ENCODE measurements around the gene RAD23B. TPM values are rescaled to one million over a fixed set of nuclear protein-coding genes. Genes with fewer than 3 reads are reported as not detected.

The RAD23B gene
- total RNA-seq, 6 experiments from 2014 or later, result 86.9 to 110 (median 99.1) TPM

- no peak overlapping the region for H3K27ac ChIP-seq
- ATAC-seq, result no peak
These were observed 30.5 kb downstream of the RAD23B start for GRCh38 chr9:107313555-107314096.

GRCh38 chr9:107314763-107315162 lies 31.7 kb downstream of the RAD23B start:
- TF ChIP-seq CTCF (IDR thresholded peaks at IDR 0.05) (no peak), POLR2A (IDR thresholded peaks at IDR 0.05) (no peak)
- H3K4me1 ChIP-seq, result no peaks in the 10 kb centered on the region
- H3K27me3 ChIP-seq, result no peaks in the 10 kb centered on the region
- ATAC-seq, result no peak
- intact Hi-C loops (cut with DNase I), result no loop called here
- H3K36me3 ChIP-seq, result peaks cover 0 to 47% (median 16%) of the 10 kb centered on the region in 4 donors
- DNase-seq, result no peak
- WGBS (ENCODE audit: insufficient coverage, low coverage, low lambda C conversion rate, missing lambda C conversion rate), result 33% methylated on average over 1 of the region's 1 CpG
- H3K4me3 ChIP-seq, result no peak overlapping the region
- no peaks in the 10 kb centered on the region for H3K9me3 ChIP-seq
- H3K27ac ChIP-seq, result no peak overlapping the region

More at GRCh38 chr9:107313555-107314096, 30.5 kb downstream of the RAD23B start:
- H3K36me3 ChIP-seq, result peaks cover 0 to 45% (median 15%) of the 10 kb centered on the region in 4 donors
- intact Hi-C loops (cut with DNase I), result no loop called here
- no peak for DNase-seq
- H3K4me3 ChIP-seq, result no peak overlapping the region
- TF ChIP-seq CTCF (IDR thresholded peaks at IDR 0.05) (no peak), POLR2A (IDR thresholded peaks at IDR 0.05) (no peak)
- H3K27me3 ChIP-seq, result no peaks in the 10 kb centered on the region
- peaks cover 0 to 7% (median 0%) of the 10 kb centered on the region in 4 donors for H3K4me1 ChIP-seq
- no peaks in the 10 kb centered on the region for H3K9me3 ChIP-seq
- 82% methylated on average over 1 of the region's 1 CpG for WGBS (ENCODE audit: insufficient coverage, low coverage, low lambda C conversion rate, missing lambda C conversion rate)

- 89% methylated on average over 5 of the region's 5 CpGs for WGBS (ENCODE audit: insufficient coverage, low coverage, low lambda C conversion rate, missing lambda C conversion rate)
- peak in 1 of 3 donors; percentile 40 for DNase-seq
- Histone ChIP-seq H3K4me1 (peaks cover 0 to 2% (median under 1%) of the 10 kb centered on the region in 4 donors), H3K36me3 (peaks cover 0 to 37% (median 17%) of the 10 kb centered on the region in 4 donors), H3K27ac (no peak overlapping the region), H3K27me3 (no peaks in the 10 kb centered on the region), H3K9me3 (no peaks in the 10 kb centered on the region), H3K4me3 (no peak overlapping the region)
- intact Hi-C loops (cut with DNase I), result no loop called here
- TF ChIP-seq CTCF (IDR thresholded peaks at IDR 0.05) (no peak), POLR2A (IDR thresholded peaks at IDR 0.05) (no peak)
- peak in 3 of 4 donors; percentile 18 to 23 (median 21) for ATAC-seq
These were observed 33.9 kb downstream of the RAD23B start for GRCh38 chr9:107316795-107317661.

- ATAC-seq (peak; percentile 63 to 88 (median 74)), DNase-seq (no peak)
- H3K36me3 ChIP-seq, result peaks cover 0 to 53% (median 22%) of the 10 kb centered on the region in 4 donors
- no peaks in the 10 kb centered on the region for H3K27me3 ChIP-seq
- 72% methylated on average over 5 of the region's 5 CpGs for WGBS (ENCODE audit: insufficient coverage, low coverage, low lambda C conversion rate, missing lambda C conversion rate)
- H3K4me3 ChIP-seq, result no peak overlapping the region
- intact Hi-C loops (cut with DNase I), result no loop called here
- H3K4me1 ChIP-seq, result peaks cover 0 to 15% (median 5%) of the 10 kb centered on the region in 4 donors
- TF ChIP-seq POLR2A (IDR thresholded peaks at IDR 0.05), result no peak
- no peak for TF ChIP-seq CTCF (IDR thresholded peaks at IDR 0.05)
- H3K27ac ChIP-seq, result no peak overlapping the region
- no peaks in the 10 kb centered on the region for H3K9me3 ChIP-seq
These were observed 39.6 kb downstream of the RAD23B start for GRCh38 chr9:107322643-107323042.

Measured in right lobe of liver (tissue), 6 donors.